GM23338 (cell line): ENCODE data around the gene FIBP.

ENCODE experiments used
- ETS1 ChIP-seq: IDR thresholded peaks from 2 replicates; pipeline ENCODE4 v1.6.1; 2016; ENCODE audit warnings: antibody characterized with exemption
- EZH2 ChIP-seq: fragments of 200-600 bp; sonication (generic); IDR thresholded peaks from one replicate; pipeline ENCODE4 v1.8.0; 2017; ENCODE audit warnings: antibody characterized with exemption, mild to moderate bottlenecking, low read depth; ENCODE audit not compliant: unreplicated experiment
- EZH2phosphoT487 ChIP-seq: fragments of 200-600 bp; sonication (generic); IDR thresholded peaks from one replicate; pipeline ENCODE4 v1.8.1; 2018; ENCODE audit warnings: antibody characterized with exemption; ENCODE audit not compliant: unreplicated experiment
- POLR2AphosphoS5 ChIP-seq: IDR thresholded peaks from 2 replicates; pipeline ENCODE4 v1.6.1; 2016; ENCODE audit warnings: antibody characterized with exemption, low read depth
- REST ChIP-seq: IDR thresholded peaks from one replicate; pipeline ENCODE4 v1.6.1; 2018; ENCODE audit warnings: antibody characterized with exemption; ENCODE audit not compliant: unreplicated experiment
- ZNF331 ChIP-seq: fragments of 250-450 bp; sonication (Bioruptor Pico); IDR thresholded peaks from 2 replicates; pipeline ENCODE4 v1.5.0; 2020; ENCODE audit warnings: low read depth, mild to moderate bottlenecking, moderate library complexity
- TF ChIP-seq, protein P1 (sequence below), 2 experiments: fragments of 200-600 bp in 1 of 2; sonication (generic) in 1 of 2; conservative IDR thresholded peaks; 2 replicates each; pipeline versions ENCODE4 v1.5.1 to v1.6.1; 2016 to 2017; ENCODE audit warnings: antibody characterized with exemption in 2 of 2, low read depth in 2 of 2, mild to moderate bottlenecking in 2 of 2, moderate library complexity in 1 of 2

GRCh38 chr11:65899356-65900124 lies 11.3 kb upstream of the FIBP start:
- TF ChIP-seq POLR2AphosphoS5 (no peak), REST (peak; percentile 13), EZH2 (peak; percentile 65), EZH2phosphoT487 (no peak), ZNF331 (CRISPR knock-in tag) (no peak), ETS1 (0 out of 2 replicates have a peak, but pooled peaks have one; percentile 29)
- TF ChIP-seq, protein P1, sequence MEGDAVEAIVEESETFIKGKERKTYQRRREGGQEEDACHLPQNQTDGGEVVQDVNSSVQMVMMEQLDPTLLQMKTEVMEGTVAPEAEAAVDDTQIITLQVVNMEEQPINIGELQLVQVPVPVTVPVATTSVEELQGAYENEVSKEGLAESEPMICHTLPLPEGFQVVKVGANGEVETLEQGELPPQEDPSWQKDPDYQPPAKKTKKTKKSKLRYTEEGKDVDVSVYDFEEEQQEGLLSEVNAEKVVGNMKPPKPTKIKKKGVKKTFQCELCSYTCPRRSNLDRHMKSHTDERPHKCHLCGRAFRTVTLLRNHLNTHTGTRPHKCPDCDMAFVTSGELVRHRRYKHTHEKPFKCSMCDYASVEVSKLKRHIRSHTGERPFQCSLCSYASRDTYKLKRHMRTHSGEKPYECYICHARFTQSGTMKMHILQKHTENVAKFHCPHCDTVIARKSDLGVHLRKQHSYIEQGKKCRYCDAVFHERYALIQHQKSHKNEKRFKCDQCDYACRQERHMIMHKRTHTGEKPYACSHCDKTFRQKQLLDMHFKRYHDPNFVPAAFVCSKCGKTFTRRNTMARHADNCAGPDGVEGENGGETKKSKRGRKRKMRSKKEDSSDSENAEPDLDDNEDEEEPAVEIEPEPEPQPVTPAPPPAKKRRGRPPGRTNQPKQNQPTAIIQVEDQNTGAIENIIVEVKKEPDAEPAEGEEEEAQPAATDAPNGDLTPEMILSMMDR (conservative IDR thresholded peaks at IDR 0.05; ENCODE audit: low read depth in 2 of 2), result no peak; a peak in 1 of 4 replicates
